GM21528 (cell line): Measurements from ENCODE around the gene ZNF384.

Experiments used
- ATAC-seq: cut with Tn5 transposase; IDR thresholded peaks from one replicate; pipeline ENCODE4 v1.9.1; 2021; ENCODE audit warnings: mild to moderate bottlenecking, moderate library complexity; ENCODE audit not compliant: unreplicated experiment, low FRiP score

The ZNF384 gene

DNA sequence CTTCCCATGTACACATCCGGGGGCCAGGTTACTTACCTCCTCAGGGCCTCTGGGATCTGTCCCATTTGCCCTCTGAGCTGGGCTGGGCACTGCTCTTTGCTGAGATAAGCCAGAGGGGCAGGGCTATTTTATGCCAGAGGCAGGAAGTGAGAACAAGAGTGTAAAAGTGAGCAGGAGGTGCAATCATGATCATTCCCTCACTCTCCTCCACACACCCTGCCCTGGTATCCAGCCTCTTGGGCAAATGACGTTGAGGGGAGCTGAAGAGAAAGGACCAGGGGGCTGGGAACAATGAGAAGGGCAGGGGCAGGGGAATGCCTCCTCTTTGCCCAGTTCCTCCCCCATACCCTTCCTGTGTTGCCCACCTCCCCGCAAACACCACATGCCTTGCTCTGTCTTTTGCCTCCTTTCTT lies 57.6 kb downstream of the ZNF384 start:
- ATAC-seq = no peak

- ATAC-seq = no peak
These were observed 58.4 kb downstream of the ZNF384 start for GRCh38 chr12:6630736-6631135.

GRCh38 chr12:6627616-6628015 lies 61.6 kb downstream of the ZNF384 start:
- no peak for ATAC-seq

DNA sequence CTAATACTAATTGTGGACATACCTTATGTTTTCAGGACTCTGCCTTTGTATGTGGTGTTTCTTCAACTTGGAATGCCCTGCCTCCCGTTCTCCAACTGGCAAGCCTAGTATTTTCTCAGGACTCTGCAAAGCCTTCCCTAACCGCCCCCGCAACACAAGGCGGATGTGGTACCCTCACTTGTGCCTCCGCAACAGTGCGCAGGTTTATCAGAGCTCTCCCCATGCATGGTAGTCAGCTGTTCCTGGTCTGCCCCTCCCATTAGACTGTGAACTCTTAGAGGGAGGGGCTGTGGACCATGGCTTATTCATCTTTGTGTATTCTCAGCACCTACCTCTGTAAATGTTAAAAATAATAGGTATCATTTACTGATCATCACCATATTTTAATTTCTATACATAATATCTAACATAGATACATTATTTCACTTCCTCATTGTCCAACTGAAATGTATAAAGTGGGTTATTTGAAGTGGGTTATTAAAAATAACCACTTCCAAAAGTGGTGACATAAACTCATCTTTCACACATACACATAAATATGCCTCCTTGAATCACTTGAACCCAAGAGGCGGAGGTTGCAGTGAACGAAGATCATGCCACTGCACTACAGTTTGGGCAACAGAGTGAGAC lies 62.4 kb downstream of the ZNF384 start:
- no peak for ATAC-seq

- ATAC-seq = no peak
These were observed 68.3 kb downstream of the ZNF384 start for GRCh38 chr12:6620885-6621274.

- no peak for ATAC-seq
These were observed 68.9 kb downstream of the ZNF384 start for GRCh38 chr12:6620137-6620884.

DNA sequence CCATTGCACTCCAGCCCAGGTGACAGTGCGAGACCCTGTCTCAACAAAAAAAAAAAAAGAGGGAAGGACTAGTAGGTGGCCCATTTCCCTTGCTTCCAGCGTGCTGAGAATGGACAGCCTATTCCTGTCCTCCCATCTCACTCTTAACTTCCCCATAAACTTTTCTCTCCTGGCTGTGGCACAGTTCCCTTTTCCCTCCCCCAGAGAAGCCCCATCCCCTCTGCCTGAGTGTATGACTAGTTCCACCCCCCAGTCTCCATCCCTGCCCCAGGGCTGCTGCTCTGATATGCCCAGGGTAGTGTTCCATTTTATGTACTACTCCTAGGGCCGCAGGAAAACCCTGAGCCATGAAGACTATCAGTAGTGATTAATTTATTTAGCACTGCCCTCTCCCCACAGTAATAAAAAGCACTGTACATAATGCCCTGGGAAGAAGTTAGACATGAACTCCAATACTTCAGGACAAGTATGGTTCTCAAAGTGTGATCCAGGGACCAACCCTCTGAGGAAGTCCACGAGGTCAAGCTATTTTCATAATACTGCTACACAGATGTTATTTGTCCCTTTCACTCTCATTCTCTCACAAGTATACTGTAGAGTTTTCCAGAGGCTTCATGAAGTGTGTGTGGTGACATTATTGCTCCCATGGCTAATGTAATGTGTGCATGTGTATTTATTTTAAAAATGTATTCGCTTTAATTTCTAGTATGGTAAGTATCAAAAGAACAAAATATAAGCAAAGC lies 70.5 kb downstream of the ZNF384 start:
- no peak for ATAC-seq
